GF-D8 (cell line): ENCODE results near the gene MT1E.
"Not testable (repeated sequence)": the region's sequence is repeated elsewhere in the genome, so short reads cannot be mapped to it uniquely, and the experiment has no call there.

Source experiments
- DNase-seq: peaks from one replicate; lab custom pipeline; 2025; lab: John Stamatoyannopoulos, UW

The MT1E gene

GRCh38 chr16:56625140-56625942 is at the start of gene MT1E:
Gene MT1E (plus strand): TSS chr16:56625781. CDS start chr16:56625852, 71 bp downstream.
- DNase-seq = no peak

DNA sequence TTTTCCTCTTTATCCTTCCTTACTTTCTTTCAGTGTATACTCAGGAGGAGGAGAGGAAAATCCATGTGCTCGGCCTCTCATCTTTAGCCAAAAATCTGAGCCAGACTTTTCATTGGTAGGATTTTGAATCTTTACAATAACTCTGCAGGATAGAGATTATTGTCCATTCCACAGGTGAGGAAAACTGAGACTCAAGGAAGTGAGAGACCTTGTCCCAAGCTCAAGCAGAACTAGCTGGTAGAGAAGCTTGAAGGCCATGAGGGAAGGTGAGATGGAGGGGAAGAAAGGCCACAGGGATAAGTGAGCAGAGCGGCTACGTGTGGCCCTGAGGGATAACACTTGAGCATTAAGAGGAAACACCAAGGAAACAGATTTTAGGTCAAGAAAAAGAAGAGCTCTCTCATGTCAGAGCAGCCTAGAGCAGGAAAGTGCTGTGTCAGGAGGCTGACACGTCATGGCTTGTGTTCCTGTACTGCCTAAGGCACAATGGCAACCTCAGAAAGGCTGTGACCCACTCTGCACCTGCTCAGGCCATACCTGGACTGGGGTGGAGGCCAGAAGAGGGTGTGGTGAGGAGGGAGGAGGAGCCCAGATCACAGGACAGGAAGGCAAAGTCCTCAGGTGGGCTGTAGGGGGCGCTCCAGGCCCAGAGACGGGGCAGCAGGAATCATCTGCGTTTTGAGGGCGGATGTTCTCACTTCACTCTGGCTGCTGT is 48.8 kb upstream of the MT1E start:
- peak; percentile 7 for DNase-seq

DNA sequence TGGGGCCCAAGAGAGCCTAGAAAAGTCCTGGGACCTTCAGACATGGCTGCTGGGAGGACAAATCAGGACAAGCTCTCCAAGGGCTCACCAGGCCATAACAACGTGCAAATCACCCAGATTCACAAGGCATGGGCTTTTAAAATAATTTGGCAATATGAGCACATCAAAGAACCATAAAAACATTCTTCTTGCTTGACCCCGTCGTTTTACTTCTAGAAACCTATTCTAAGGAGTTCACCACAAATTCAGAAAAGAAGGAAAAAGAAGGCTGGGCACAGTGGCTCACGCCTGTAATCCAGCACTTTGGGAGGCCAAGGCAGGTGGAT is 48.3 kb upstream of the MT1E start:
- DNase-seq = no peak

GRCh38 chr16:56580391-56581048 is 45.1 kb upstream of the MT1E start:
- no peak for DNase-seq

- DNase-seq = not testable (repeated sequence)
Observed at GRCh38 chr16:56582911-56583310, 42.7 kb upstream of the MT1E start.

- no peak for DNase-seq
Observed at GRCh38 chr16:56583351-56584168, 42.0 kb upstream of the MT1E start.

DNA sequence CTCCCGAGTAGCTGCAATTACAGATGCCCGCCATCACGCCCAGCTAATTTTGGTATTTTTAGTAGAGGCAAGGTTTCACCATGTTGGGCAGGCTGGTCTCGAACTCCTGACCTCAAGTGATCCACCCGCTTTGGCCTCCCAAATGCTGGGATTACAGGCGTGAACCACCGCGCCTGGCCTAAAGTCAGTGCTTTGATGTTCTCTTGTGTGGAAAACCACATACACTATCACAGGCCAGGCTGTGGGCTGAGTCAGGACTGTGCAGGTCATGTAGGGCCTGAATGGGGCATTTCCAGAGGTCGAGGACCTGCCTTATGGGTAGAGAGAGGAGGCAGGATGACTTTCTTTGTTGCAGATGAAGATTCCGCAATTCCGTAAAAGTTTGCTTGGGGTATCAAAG is 41.3 kb upstream of the MT1E start:
- DNase-seq = no peak

DNA sequence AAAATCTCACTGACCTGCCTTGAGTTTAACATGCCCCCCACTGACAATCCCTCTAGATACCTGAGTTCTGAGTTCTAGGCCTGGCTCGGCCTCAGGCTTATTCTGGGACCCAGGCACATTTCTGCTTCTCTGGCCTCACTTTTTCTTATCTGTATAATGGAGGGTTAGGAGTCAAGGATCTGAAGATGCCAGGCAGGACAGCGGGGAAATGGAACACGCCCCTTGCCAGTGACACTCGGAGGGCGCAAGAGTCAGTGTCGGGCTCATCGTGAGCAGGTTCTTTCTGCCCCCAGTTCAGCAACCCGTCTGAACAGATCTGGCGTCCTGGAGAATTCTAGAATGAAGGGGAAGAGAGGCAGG is 36.8 kb upstream of the MT1E start:
- DNase-seq = no peak

- no peak for DNase-seq
Observed at GRCh38 chr16:56589141-56590039, 36.2 kb upstream of the MT1E start, which contains the start of gene MT3. Gene MT3 (plus strand): TSS chr16:56589528. CDS start chr16:56589591, 63 bp downstream.

DNA sequence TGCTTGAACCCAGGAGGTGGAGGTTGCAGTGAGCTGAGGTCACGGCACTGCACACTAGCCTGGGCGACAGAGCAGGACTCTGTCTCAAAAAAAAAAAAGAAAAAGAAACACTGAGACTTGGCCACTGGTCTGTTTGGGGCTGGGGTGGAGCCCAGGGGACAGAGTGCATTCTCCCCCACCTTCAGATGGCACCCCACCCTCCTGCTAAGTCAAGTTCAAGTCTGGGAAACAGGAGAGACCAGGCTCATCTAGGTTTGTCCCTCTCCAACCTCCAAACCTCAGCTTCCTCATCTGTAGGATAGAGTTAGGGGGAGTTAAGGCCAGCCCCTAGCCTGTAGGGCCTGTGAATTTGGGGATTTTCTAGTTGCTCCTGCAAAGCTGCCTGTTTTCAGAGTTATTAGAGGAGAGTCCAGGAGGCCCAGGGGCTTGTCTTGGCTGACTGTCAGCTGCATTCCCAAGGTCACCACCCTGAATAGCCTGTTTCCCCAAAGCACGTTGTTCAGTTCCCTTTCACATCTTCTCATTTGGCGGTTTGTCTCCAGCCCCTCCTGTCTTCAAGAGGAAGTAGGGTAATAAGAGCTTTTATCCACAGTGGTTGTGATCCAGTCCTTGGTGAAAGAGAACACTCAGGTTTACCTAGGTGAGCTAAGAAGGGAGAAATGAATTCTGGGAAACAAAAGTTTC is 34.1 kb upstream of the MT1E start:
- DNase-seq = peak; percentile 55

DNA sequence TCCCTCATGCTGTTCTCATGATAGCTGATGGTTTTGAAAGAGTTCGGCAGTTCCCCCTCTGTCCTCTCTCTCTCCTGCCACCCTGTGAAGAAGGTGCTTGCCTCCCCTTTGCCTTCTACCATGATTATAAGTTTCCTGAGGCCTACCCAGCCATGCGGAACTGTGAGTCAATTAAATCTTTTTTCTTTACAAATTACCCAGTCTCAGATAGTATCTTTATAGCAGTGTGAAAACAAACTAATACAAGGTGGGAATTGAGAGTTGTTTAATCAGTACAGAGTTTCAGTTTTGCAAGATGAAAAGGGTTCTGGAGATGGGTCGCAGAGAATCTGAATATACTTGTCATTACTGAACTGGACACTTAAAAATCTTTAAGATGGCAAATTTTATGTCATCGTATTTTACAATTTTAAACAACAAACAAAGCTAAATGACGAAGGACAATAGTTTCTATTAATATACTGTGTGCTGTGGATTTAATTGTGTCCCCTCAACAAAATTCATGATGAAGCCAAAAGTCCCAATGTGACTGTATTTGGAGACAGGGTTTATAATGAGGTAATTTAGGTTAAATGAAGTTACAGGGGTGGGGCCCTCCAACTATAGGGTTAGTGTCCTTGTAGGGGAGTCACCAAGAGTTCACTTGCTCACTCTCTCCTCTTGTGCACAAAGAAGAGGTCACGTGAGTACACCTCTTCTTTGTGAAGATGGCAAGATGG is 31.8 kb upstream of the MT1E start:
- DNase-seq = no peak

GRCh38 chr16:56594292-56594619 is 31.3 kb upstream of the MT1E start:
- DNase-seq = no peak

DNA sequence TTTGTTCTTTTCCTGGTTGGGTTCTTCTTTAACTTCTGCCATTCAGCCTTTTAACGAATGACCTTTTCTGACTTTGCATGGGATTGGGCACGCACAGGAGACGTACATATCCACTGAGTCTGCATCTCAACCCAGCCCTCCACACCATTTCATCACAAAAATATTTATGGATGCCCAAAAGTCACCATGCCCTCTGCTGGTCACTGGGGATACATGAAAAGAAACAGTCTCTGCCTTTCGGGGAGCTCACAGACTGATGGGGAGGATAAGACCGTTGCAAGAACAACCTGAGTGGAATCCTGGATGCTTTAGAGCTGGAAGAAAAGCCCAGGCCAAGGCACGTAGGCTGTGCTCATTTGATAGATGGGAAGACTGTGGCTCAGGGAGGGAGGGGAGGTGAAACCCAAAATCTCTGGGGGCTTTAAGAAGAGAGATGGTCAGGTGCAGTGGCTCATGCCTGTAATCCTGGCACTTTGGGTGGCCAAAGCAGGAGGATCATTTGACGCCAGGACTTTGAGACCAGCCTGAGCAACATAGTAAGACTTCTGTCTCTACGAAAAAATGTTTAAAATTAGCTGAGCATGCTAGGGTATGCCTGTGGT is 25.1 kb upstream of the MT1E start:
- no peak for DNase-seq

DNA sequence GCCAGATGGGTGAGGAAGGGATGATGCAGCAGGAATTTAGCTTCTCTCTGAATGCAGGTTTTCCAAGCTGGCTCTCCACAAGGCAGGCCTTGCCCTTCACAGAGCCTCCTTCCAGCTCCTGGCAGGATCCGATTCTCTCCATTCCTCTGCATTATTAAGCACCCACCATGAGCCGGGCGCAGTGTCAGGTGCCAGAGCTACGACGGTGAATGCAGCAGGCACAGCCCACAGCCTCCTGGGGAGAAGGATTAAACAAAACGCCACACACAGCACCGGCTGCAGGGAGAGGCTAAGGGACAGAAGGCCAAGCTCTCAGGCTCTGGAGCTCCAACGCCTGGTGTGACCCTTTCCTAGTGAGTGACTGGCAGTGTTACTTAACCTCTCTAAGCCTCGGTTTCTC is 24.3 kb upstream of the MT1E start:
- no peak for DNase-seq

DNA sequence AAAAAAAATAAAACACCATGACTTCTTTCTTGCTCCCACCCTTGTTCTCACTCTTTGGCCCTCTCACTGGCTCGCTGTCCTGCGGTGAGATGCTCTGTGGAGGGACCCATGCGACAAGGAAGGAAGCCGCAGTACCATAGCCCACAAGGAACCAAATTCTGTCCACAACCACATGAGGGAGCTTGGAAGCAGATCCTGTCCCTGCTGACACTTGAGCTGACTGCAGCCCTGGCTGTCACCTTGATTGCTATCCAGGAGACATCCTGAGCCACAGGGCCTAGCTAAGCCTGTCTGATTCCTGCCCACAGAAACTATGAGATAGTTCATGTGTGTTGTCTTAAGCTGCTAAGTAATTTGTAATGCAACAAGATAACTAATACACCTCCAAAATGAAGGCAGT is 22.0 kb upstream of the MT1E start:
- peak; percentile 17 for DNase-seq

DNA sequence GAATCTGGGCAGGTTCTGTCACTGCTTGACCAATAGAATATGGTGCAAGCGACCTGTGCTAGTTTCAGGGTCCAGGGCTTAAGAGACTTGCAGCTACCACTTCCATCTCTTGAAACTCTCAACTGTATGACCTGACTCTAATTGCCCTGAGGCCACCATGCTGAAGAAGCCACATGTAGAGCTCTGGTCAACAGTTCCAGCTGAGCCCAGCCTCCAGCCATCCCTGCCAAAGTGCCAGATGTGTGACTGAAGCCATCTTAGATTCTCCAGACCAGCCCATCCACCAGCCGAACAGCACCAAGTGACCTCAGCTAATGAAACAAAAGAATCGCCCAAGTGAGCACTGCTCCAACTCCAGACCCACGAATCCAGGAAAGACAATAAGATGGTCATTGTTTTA is 20.6 kb upstream of the MT1E start:
- no peak for DNase-seq

DNA sequence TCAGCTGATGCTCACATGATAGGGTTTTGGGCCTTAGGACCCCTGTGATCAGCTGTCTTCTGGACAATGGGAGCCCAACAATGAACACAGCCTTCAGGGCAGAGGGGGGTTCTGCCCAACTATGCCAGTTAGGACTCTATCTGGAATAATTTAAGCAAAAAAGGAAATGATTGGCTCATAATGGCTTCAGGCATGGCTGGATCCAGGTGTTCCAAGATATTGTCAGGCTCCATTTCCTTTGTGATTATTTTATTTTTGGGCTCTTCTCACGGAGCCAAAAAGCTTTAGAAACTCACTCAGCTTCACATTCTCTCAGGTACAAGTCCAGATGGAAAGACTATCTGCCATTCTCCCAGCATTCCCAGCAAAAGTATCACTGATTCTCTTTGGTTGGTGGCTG is 20.1 kb upstream of the MT1E start:
- DNase-seq = no peak

DNA sequence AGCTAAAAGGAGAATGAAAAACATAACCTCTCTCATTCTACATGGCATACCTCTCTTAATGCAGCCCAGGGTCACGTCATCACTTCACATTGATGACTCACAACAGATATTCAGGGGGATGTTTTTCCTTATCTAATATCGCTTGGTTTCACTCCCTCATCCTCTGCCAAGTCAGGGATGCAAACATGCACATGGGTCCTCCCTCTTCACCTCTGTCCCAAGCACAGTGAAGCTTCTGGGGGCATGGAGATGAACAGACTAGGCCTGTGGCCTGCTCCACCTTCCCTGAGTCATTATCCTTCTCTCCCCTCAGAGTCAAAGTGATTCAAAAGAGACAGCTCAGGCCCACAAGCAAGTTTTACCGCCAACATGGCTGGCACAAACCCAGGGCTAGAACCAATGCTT is 19.5 kb upstream of the MT1E start:
- DNase-seq = no peak

DNA sequence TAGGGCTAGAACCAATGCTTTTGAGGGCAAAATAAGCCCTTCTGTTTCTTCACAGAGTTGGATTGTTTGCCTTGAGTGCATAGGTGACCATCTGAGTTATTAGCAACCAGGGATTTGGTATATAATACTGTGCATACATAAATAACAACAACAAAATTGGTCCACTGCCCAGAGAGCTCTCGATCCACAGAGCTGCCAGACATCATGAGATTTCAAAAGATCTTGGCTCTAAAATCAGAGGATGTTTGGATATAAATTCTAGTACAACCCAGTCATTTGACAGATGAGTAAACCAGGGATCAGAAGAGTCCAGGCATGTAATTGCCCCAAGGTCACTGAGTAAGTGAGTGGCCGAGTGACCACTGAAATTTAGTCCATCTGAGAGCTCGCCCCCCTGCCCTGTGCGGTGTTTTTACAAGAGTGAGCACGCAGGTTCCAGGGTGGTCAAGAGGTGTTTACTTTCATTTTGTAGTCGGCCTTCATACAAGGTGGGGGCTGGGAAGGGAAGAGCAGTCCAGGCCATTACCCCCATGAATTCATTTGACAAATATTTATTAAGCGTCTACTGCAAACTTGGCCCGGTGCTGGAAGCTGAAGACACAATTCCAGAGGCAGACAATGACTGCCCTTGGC is 19.0 kb upstream of the MT1E start:
- DNase-seq = no peak
